HG02610 (cell line): Measurements from ENCODE around the gene TFB2M.
"Not testable (repeated sequence)": the region's sequence is repeated elsewhere in the genome, so short reads cannot be mapped to it uniquely, and the experiment has no call there.

Source experiments
- ATAC-seq: cut with Tn5 transposase; IDR thresholded peaks from one replicate; pipeline ENCODE4 v1.9.1; 2021; ENCODE audit warnings: mild to moderate bottlenecking, moderate library complexity; ENCODE audit not compliant: unreplicated experiment

Gene TFB2M

DNA sequence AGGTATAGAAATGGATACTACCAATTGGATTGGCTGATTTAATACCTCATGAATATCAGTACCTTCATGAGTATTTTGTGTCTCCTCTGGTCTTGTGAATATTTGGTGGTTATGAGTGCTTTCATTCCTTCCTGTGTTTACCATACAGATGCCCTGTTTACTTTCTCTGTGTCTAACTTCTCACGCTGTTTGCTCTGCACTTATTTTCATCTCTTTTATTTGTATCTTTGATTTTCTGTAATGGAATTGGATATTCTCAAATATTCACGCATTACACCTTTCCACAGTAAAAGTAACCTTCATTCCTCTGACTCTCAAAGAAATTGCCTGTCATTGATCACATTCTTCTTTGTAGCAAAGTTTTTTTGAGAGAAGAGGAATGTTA is 17.0 kb upstream of the TFB2M start:
- ATAC-seq: no peak

- no peak for ATAC-seq
These were observed 16.4 kb upstream of the TFB2M start for GRCh38 chr1:246582301-246583055.

- ATAC-seq: no peak
These were observed 14.7 kb upstream of the TFB2M start for GRCh38 chr1:246580497-246581370.

- peak; percentile 66 for ATAC-seq
These were observed 13.8 kb upstream of the TFB2M start for GRCh38 chr1:246579818-246580217.

- no peak for ATAC-seq
These were observed 11.7 kb upstream of the TFB2M start for GRCh38 chr1:246577720-246578106.

GRCh38 chr1:246577082-246577719 is 11.1 kb upstream of the TFB2M start:
- peak; percentile 49 for ATAC-seq

GRCh38 chr1:246576709-246577032 is 10.6 kb upstream of the TFB2M start:
- ATAC-seq: no peak

DNA sequence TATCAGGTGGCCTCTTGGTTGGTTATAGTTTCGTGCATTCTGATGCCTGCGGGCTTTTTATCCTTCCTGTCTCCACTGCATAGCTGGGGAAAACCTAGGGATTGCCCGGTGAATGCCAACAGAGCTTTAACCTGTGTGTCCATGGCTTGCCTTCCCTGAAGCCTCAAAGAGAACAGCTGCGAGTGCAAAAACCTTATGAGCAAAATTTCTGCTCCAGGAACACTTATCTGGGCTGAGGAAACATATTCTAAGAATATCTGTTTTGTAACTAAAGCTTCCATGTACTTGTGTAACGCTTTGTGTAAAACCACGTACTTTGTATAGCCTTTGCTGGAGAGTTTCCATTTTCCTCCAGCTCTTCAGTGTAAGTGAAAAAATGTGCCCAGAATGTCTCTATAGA is 7.4 kb upstream of the TFB2M start:
- no peak for ATAC-seq

DNA sequence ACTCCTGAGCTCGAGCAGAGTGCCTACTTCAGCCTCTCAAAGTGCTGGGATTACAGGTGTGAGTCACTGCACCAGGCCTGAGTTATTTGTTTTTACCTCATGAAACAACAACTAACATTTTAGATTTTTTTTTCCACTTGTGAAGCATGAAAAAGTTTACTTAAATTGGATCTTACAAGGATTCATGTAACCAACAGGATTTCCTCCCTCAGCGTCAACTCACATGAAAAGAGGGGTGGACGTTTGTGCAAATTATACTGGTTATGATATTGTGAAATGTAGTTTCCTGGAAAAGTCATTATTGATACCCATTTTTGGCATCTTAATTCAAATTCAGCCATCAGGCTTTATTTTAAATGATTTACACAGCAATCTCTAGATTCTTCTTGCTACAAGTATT is 6.7 kb upstream of the TFB2M start:
- ATAC-seq: no peak

DNA sequence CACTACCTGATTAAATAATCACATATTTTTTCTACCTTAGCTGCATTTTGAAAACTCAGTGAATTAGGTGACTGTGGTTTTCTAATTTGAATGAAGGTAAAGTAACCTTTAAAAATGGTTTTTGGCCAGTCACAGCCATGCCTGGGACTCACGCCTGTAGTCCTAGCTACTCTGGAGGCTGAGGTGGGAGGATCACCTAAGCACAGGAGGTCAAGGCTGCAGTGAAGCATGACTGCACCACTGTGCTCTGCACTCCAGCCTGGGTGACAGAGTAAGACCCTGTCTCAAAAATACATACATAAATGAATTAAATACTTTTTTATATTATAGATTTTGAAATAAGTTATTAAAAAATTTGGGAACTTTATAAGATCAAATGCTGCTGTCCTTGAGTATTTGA is 5.9 kb upstream of the TFB2M start:
- ATAC-seq: no peak

- not testable (repeated sequence) for ATAC-seq
These were observed 5.2 kb upstream of the TFB2M start for GRCh38 chr1:246571309-246571708.

- peak; percentile 24 for ATAC-seq
These were observed 3.5 kb upstream of the TFB2M start for GRCh38 chr1:246569248-246570238.

GRCh38 chr1:246567646-246568235 is 1.7 kb upstream of the TFB2M start:
- no peak for ATAC-seq

DNA sequence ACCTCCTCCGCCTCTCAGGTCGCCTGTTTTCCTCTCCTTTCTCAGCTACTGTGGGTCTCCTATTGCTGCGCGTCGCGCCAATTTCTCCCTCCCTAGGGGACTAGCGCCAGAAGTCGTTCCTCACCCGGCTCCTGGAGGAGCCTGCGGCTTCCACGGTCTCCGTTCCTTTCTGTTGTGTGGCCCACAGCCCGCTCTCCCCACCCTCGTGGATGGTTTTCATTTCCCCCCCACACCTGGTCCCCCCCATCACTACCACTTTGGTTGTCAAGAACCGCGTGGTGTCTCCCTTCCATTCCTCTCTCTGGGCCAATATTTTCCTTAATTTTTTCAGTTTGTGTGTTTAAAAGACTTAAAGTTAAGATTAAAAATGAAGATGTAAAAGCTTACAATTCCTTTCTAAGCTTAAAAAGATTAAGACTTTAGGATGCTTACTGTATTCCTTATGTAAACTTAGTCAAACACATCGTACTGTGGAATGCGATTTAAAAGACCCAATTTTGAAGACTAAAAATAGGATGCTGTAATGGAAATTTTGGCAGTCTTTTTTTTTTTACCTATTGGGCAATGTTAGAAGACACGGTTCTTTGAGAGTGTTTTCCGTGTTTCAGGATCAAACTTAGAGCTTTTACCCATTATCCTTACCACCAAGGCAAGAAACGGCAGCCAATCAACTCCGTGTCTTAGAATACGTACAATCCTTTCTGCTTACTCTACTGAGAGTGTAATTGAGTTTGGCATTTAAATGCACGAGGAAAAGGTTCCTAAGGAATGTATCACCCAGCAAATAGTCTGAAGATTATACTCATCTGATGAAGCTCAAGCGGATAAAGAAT is 968 bp upstream of the TFB2M start:
- ATAC-seq: peak; percentile 14

GRCh38 chr1:246565751-246566127 is 322 bp downstream of the TFB2M start:
- ATAC-seq: no peak

DNA sequence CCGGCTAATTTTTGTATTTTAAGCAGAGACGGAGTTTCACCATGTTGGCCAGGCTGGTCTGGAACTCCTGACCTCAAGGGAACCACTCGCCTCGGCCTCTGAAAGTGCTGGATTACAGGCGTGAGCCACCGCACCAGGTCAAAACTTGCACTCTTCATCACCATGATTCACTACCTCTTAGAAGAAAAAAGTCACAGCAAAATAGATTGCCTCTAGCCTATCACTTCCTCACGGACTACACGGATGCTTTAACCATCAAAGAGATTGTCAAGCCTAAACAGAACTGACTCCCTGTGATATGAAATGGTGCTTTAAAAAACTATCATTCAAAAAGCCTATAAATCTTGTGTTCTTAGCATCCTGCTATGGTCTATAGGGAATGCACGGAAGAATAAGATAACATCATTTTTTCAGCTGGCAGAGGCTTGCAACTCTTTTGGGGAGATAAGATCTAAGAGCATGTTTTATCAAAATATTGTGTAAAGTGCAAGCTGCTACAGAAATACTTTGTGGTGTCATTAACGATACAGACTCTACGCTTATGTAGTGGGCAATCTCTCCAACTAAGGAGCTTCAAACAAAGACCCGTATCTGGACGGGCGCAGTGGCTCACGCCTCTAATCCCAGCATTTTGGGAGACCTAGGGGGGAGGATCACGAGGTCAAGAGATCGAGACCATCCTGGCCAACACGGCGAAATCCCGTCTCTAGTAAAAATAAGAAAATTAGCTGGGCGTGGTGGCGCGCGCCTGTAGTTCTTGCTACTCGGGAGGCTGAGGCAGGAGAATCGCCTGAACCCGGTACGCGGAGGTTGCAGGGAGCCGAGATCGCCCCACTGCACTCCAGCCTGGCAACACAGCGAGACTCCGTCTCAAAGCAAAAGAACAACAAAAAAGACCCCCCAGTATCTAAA is 966 bp downstream of the TFB2M start:
- no peak for ATAC-seq

DNA sequence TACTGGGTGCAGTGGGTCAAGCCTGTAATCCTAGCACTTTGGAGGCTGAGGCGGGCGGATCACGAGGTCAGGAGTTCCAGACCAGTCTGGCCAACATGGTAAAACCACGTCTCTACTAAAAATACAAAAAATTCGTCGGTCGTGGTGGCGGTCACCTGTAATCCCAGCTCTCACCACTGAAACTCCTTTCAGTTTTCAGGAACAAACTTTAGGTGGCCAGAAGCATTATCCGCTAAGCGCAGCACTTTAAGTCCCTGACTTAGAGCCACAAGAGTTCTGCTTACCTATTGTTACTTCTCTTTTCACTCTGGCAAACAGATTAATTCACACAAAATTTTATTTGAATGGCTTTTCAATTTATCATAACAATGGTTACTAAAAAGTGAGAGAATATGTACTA is 5.2 kb downstream of the TFB2M start:
- ATAC-seq: not testable (repeated sequence)

DNA sequence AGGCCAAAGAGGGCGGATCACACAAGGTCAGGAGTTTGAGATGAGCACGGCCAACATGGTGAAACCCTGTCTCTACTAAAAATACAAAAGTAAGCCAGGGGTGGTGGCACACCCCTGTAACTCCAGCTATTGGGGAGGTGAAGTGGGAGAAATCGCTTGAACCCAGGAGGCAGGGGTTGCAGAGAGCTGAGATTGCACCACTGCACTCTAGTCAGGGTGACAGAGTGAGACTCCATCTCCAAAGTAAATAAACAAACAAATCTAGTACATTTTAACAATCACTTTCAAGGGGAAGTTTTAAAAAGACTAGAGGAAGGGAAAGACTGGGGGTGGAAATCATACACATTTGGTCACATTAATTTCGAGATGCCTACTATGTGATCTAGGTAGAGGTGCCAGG is 6.8 kb downstream of the TFB2M start:
- no peak for ATAC-seq
